HG03097 (cell line): ENCODE measurements around the gene SLMAP.

Source experiments
- ATAC-seq: cut with Tn5 transposase; IDR thresholded peaks from one replicate; pipeline ENCODE4 v1.9.1; 2021; ENCODE audit not compliant: unreplicated experiment, low FRiP score

The SLMAP gene

DNA sequence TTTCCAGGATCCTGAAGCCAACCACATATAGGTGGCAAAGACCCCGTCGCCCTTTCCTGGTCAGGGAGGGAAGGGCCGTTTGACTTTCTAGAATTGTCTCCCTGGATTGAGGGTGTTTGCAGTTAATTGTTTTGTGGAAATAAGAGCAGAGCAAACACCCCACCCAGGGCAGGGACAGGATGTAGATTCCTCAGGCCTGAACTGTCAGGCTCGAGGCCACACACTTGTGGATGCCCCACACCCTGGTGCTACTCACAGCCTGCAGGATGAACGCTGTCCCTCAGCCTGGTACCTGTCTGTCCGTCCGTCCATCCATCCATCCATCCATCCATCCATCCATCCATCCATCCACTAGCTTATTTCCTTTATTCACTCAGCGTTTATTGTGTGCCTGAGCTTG is 222.2 kb downstream of the SLMAP start:
- ATAC-seq = no peak
